Vagina (tissue), 2 donors: ENCODE measurements around the gene USP27X. TPM values are rescaled to one million over a fixed set of nuclear protein-coding genes. Genes with fewer than 3 reads are reported as not detected.

Experiments used
- DNase-seq, 2 donors: peaks; one replicate each; pipeline ENCODE4 v3.0.0-alpha.2; 2017; ENCODE audit errors: extremely low spot score in 2 of 2
- H3K27ac ChIP-seq: fragments of 200-600 bp; sonication (generic); one replicate; pipeline ENCODE4 v1.5.1; 2019
- H3K27me3 ChIP-seq: fragments of 200-600 bp; sonication (generic); one replicate; pipeline ENCODE4 v1.5.1; 2019
- H3K36me3 ChIP-seq, 2 donors: fragments of 200-600 bp; sonication (generic); one replicate each; pipeline ENCODE4 v1.5.1; 2017 to 2019
- H3K4me1 ChIP-seq: fragments of 200-600 bp; sonication (generic); one replicate; pipeline ENCODE4 v1.5.1; 2019
- H3K4me3 ChIP-seq, 2 donors: fragments of 200-600 bp; sonication (generic); 1 replicate in 1 of 2; 2 replicates in 1 of 2; pipeline ENCODE4 v1.5.1; 2016 to 2019
- H3K9me3 ChIP-seq: fragments of 200-600 bp; sonication (generic); one replicate; pipeline ENCODE4 v1.5.1; 2019
- CTCF ChIP-seq, 3 experiments: fragments of 450-650 bp in 2 of 3; fragments of 200-600 bp in 1 of 3; sonication (generic) in 1 of 3; IDR thresholded peaks; one replicate each; pipeline ENCODE4 v1.5.1; 2017 to 2019; ENCODE audit warnings: antibody characterized with exemption in 3 of 3, mild to moderate bottlenecking in 2 of 3, moderate library complexity in 2 of 3
- POLR2A ChIP-seq, 2 donors: fragments of 450-650 bp; IDR thresholded peaks; one replicate each; pipeline ENCODE4 v1.6.1; 2017; ENCODE audit warnings: antibody characterized with exemption in 2 of 2, mild to moderate bottlenecking in 2 of 2, moderate library complexity in 2 of 2
- POLR2AphosphoS5 ChIP-seq, 2 donors: sonication (generic); formaldehyde crosslinking; IDR thresholded peaks; one replicate each; pipeline ENCODE4 v1.9.0; 2017; ENCODE audit warnings: antibody characterized with exemption in 2 of 2, mild to moderate bottlenecking in 2 of 2, low read depth in 1 of 2; ENCODE audit not compliant: insufficient read depth in 1 of 2
- intact Hi-C: fragments of 100-400 bp; cut with DNase I; formaldehyde crosslinking; loops from one replicate; pipeline ENCODE4 v1.15.1; 2023
- total RNA-seq: library from RNA; depleted of rRNA; stranded (reverse); fragments of >200 nt; gene quantifications from one replicate; pipeline ENCODE4 v1.2.3, GENCODE V29; 2016

Gene USP27X
- total RNA-seq, 1 donor from 2014 or later = 2.9 TPM

- intact Hi-C loops = no loop called here
- TF ChIP-seq POLR2A (IDR thresholded peaks at IDR 0.05) (no peak), CTCF (IDR thresholded peaks at IDR 0.05) (no peak), POLR2AphosphoS5 (IDR thresholded peaks at IDR 0.05; ENCODE audit: insufficient read depth in 1 of 2, low read depth in 1 of 2) (no peak)
- no peaks in the 10 kb centered on the region for H3K36me3 ChIP-seq
- H3K27ac ChIP-seq = peak overlapping the region; percentile 81
- peak overlapping the region; percentile 60 to 62 for H3K4me3 ChIP-seq
- no peak for DNase-seq
- no peaks in the 10 kb centered on the region for H3K4me1 ChIP-seq
- H3K9me3 ChIP-seq = no peaks in the 10 kb centered on the region
- H3K27me3 ChIP-seq = no peaks in the 10 kb centered on the region
These were observed 483 bp downstream of the USP27X start for GRCh38 chrX:49879656-49880277.

GRCh38 chrX:49880668-49881067, 1.4 kb downstream of the USP27X start:
- H3K9me3 ChIP-seq = no peaks in the 10 kb centered on the region
- H3K36me3 ChIP-seq = no peaks in the 10 kb centered on the region
- H3K4me3 ChIP-seq = peak overlapping the region in 1 of 2 donors; percentile 62
- TF ChIP-seq POLR2AphosphoS5 (IDR thresholded peaks at IDR 0.05; ENCODE audit: insufficient read depth in 1 of 2, low read depth in 1 of 2) (no peak), CTCF (IDR thresholded peaks at IDR 0.05) (no peak), POLR2A (IDR thresholded peaks at IDR 0.05) (no peak)
- DNase-seq = no peak
- intact Hi-C loops = no loop called here
- H3K27me3 ChIP-seq = no peaks in the 10 kb centered on the region
- H3K27ac ChIP-seq = no peak overlapping the region
- H3K4me1 ChIP-seq = no peaks in the 10 kb centered on the region

- Histone ChIP-seq H3K4me1 (no peaks in the 10 kb centered on the region), H3K27me3 (no peaks in the 10 kb centered on the region), H3K9me3 (no peaks in the 10 kb centered on the region), H3K4me3 (no peak overlapping the region), H3K27ac (no peak overlapping the region), H3K36me3 (no peaks in the 10 kb centered on the region)
- TF ChIP-seq POLR2A (IDR thresholded peaks at IDR 0.05) = no peak
- peak in 1 of 3 experiments; percentile 6 for TF ChIP-seq CTCF (IDR thresholded peaks at IDR 0.05)
- TF ChIP-seq POLR2AphosphoS5 (IDR thresholded peaks at IDR 0.05; ENCODE audit: insufficient read depth in 1 of 2, low read depth in 1 of 2) = no peak
- intact Hi-C loops = no loop called here
- no peak for DNase-seq
These were observed 5.1 kb downstream of the USP27X start for GRCh38 chrX:49884290-49884862.

DNA sequence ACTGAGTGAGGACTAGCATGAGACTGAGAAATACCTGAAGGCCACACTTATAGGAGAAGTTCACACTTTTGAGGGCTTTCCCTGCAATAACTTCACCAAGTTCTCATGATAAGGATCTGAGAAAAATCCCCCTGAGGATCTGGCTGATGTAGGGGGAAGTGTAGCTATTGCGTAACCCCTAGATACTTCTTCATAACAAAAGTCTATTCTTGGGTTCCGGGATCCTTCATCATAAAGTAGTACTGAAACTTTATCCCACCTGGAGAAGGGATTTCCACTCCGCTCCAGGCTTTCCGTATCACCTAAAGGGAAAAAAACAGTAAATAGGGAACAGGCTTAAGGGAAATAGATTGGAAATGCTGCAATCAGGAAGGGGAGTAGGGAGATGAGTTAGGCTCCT, 13.3 kb downstream of the USP27X start:
- Histone ChIP-seq H3K36me3 (no peaks in the 10 kb centered on the region), H3K27me3 (no peaks in the 10 kb centered on the region), H3K4me3 (no peak overlapping the region), H3K27ac (no peak overlapping the region), H3K4me1 (no peaks in the 10 kb centered on the region), H3K9me3 (no peaks in the 10 kb centered on the region)
- TF ChIP-seq CTCF (IDR thresholded peaks at IDR 0.05) (no peak), POLR2AphosphoS5 (IDR thresholded peaks at IDR 0.05; ENCODE audit: insufficient read depth in 1 of 2, low read depth in 1 of 2) (no peak), POLR2A (IDR thresholded peaks at IDR 0.05) (no peak)
- intact Hi-C loops = no loop called here
- DNase-seq = no peak

GRCh38 chrX:49896951-49897350, 17.7 kb downstream of the USP27X start:
- H3K4me1 ChIP-seq = no peaks in the 10 kb centered on the region
- TF ChIP-seq CTCF (IDR thresholded peaks at IDR 0.05) (no peak), POLR2A (IDR thresholded peaks at IDR 0.05) (no peak), POLR2AphosphoS5 (IDR thresholded peaks at IDR 0.05; ENCODE audit: insufficient read depth in 1 of 2, low read depth in 1 of 2) (no peak)
- no peak overlapping the region for H3K4me3 ChIP-seq
- no peaks in the 10 kb centered on the region for H3K36me3 ChIP-seq
- H3K27ac ChIP-seq = no peak overlapping the region
- DNase-seq = no peak
- no peaks in the 10 kb centered on the region for H3K9me3 ChIP-seq
- intact Hi-C loops = no loop called here
- peaks cover 3% of the 10 kb centered on the region for H3K27me3 ChIP-seq
